Sigmoid colon (tissue), 7 donors: Measurements from ENCODE around the gene SAMD4A. TPM values are rescaled to one million over a fixed set of nuclear protein-coding genes. Genes with fewer than 3 reads are reported as not detected.

Experiments used
- DNase-seq: peaks from one replicate; pipeline ENCODE4 v3.0.0-alpha.2; 2019
- H3K27ac ChIP-seq, 4 donors: fragments of 200-600 bp; sonication (generic); one replicate each; pipeline ENCODE4 v1.5.1; 2016 to 2019; ENCODE audit warnings: mild to moderate bottlenecking in 1 of 4
- H3K27me3 ChIP-seq, 3 donors: fragments of 200-600 bp; sonication (generic); one replicate each; pipeline ENCODE4 v1.5.1; 2019; ENCODE audit warnings: mild to moderate bottlenecking in 1 of 3
- H3K36me3 ChIP-seq, 4 donors: fragments of 200-600 bp; sonication (generic); one replicate each; pipeline ENCODE4 v1.5.1; 2016 to 2019
- H3K4me1 ChIP-seq, 4 donors: fragments of 200-600 bp; sonication (generic); one replicate each; pipeline ENCODE4 v1.5.1; 2017 to 2019
- H3K4me3 ChIP-seq, 4 donors: fragments of 200-600 bp; sonication (generic); one replicate each; pipeline ENCODE4 v1.5.1; 2017 to 2019; ENCODE audit warnings: mild to moderate bottlenecking in 2 of 4, moderate library complexity in 1 of 4
- H3K9me3 ChIP-seq, 4 donors: fragments of 200-600 bp in 3 of 4; sonication (generic) in 3 of 4; one replicate each; pipeline versions ENCODE4 v1.5.1 to v1.6.1; 2013 to 2019
- EP300 ChIP-seq, 4 donors: sonication (generic); formaldehyde crosslinking; IDR thresholded peaks; one replicate each; pipeline ENCODE4 v1.6.1; 2017; ENCODE audit warnings: antibody characterized with exemption in 4 of 4
- POLR2A ChIP-seq, 2 donors: fragments of 450-650 bp; IDR thresholded peaks; one replicate each; pipeline ENCODE4 v1.6.1; 2016; ENCODE audit warnings: antibody characterized with exemption in 2 of 2, mild to moderate bottlenecking in 2 of 2, moderate library complexity in 2 of 2
- POLR2AphosphoS5 ChIP-seq, 4 donors: sonication (generic); formaldehyde crosslinking; IDR thresholded peaks; one replicate each; pipeline ENCODE4 v1.6.1; 2017; ENCODE audit warnings: antibody characterized with exemption in 4 of 4
- WGBS, 2 donors: extraction: QIAGEN DNeasy Blood & Tissue Kit; methylation state at CpG; one replicate each; pipeline ENCODE4 v1.1.7; 2013; 5-methylcytosine and 5-hydroxymethylcytosine counted together
- intact Hi-C: fragments of 100-400 bp; cut with DNase I; formaldehyde crosslinking; loops from one replicate; pipeline ENCODE4 v1.15.1; 2023
- polyA plus RNA-seq, 3 donors: library from polyadenylated mRNA; stranded (reverse); fragments of 200-250 nt; gene quantifications; one replicate each; pipeline ENCODE4 v1.2.3, GENCODE V29; 2013
- total RNA-seq, 4 donors: library from RNA; depleted of rRNA; stranded (reverse); fragments of >200 nt; gene quantifications; one replicate each; pipeline ENCODE4 v1.1.0, GENCODE V29; 2016
- TF ChIP-seq, protein P1 (sequence below), 4 experiments: fragments of 450-650 bp in 3 of 4; fragments of 200-600 bp in 1 of 4; IDR thresholded peaks; one replicate each; pipeline ENCODE4 v1.5.1; 2016 to 2019; ENCODE audit warnings: antibody characterized with exemption in 4 of 4, mild to moderate bottlenecking in 3 of 4, moderate library complexity in 2 of 4
- donor health status: healthy with polysubstance abuse.
- donor health status: Bipolar disorder and iron deficiency.
- donor health status: healthy.

Gene SAMD4A
- total and polyA plus RNA-seq, 7 donors, result 4.2 to 135 (median 79.8) TPM

DNA sequence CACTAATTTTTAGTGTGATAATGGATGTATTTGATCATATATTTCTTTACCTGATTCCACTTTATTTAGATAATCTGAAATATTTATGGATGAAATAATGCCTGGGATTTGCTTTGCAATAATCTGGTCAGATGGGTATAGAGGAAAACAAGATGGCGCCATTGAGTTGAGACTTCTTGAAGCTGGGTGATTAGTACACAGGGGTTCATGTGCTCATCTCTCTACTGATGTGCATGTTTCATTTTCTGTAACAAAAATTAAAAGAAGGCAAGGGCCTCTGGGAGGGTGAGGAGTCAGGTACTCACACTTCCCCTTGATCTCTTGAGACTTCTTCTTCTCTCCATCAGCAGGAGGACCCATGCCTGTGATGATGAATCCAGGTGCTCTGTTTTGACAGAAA is 273.9 kb downstream of the SAMD4A start:
- intact Hi-C loops, result no loop called here
- no peak for TF ChIP-seq POLR2A (IDR thresholded peaks at IDR 0.05)
- no peak for TF ChIP-seq EP300 (IDR thresholded peaks at IDR 0.05)
- no peak for TF ChIP-seq POLR2AphosphoS5 (IDR thresholded peaks at IDR 0.05)
- TF ChIP-seq, protein P1, sequence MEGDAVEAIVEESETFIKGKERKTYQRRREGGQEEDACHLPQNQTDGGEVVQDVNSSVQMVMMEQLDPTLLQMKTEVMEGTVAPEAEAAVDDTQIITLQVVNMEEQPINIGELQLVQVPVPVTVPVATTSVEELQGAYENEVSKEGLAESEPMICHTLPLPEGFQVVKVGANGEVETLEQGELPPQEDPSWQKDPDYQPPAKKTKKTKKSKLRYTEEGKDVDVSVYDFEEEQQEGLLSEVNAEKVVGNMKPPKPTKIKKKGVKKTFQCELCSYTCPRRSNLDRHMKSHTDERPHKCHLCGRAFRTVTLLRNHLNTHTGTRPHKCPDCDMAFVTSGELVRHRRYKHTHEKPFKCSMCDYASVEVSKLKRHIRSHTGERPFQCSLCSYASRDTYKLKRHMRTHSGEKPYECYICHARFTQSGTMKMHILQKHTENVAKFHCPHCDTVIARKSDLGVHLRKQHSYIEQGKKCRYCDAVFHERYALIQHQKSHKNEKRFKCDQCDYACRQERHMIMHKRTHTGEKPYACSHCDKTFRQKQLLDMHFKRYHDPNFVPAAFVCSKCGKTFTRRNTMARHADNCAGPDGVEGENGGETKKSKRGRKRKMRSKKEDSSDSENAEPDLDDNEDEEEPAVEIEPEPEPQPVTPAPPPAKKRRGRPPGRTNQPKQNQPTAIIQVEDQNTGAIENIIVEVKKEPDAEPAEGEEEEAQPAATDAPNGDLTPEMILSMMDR (IDR thresholded peaks at IDR 0.05), result no peak
- Histone ChIP-seq H3K27ac (no peak overlapping the region), H3K36me3 (no peaks in the 10 kb centered on the region), H3K9me3 (no peaks in the 10 kb centered on the region), H3K27me3 (no peaks in the 10 kb centered on the region), H3K4me3 (no peak overlapping the region), H3K4me1 (no peaks in the 10 kb centered on the region)
- no peak for DNase-seq
- WGBS, 2 donors, result 96 to 98% methylated on average over 1 of the region's 1 CpG

Other genes starting within 250 kb of the SAMD4A start
- 1 to 10 TPM in 3 of 4 donors, not detected in 1; 1.1 to 2.4 (median 1.8) TPM for gene CDKN3, start 170.1 kb upstream of the SAMD4A start, total RNA-seq
- 10 to 100 TPM; 10.8 to 41.8 (median 26.8) TPM for gene CDKN3, start 170.1 kb upstream of the SAMD4A start, polyA plus RNA-seq
- gene CNIH1, start 125.8 kb upstream of the SAMD4A start, total RNA-seq, result 100 to 1,000 TPM; 147 to 261 (median 201) TPM
- 100 to 1,000 TPM in 2 of 3 donors, 10 to 100 TPM in 1; 97.6 to 119 (median 104) TPM for gene CNIH1, start 125.8 kb upstream of the SAMD4A start, polyA plus RNA-seq
- gene GMFB, start 78.1 kb upstream of the SAMD4A start, total RNA-seq, result 10 to 100 TPM; 33.0 to 57.3 (median 41.8) TPM
- gene GMFB, start 78.1 kb upstream of the SAMD4A start, polyA plus RNA-seq, result 10 to 100 TPM; 24.6 to 72.8 (median 51.1) TPM
- gene CGRRF1, start 57.2 kb upstream of the SAMD4A start, total RNA-seq, result 10 to 100 TPM; 16.8 to 52.8 (median 34.1) TPM
- 10 to 100 TPM; 11.6 to 21.5 (median 13.2) TPM for gene CGRRF1, start 57.2 kb upstream of the SAMD4A start, polyA plus RNA-seq